Retina (tissue), 1 donor: ENCODE results near the gene RNPEPL1.

Source experiments
- DNase-seq: peaks from one replicate; pipeline ENCODE4 v3.0.0-alpha.2; 2016

The RNPEPL1 gene

DNA sequence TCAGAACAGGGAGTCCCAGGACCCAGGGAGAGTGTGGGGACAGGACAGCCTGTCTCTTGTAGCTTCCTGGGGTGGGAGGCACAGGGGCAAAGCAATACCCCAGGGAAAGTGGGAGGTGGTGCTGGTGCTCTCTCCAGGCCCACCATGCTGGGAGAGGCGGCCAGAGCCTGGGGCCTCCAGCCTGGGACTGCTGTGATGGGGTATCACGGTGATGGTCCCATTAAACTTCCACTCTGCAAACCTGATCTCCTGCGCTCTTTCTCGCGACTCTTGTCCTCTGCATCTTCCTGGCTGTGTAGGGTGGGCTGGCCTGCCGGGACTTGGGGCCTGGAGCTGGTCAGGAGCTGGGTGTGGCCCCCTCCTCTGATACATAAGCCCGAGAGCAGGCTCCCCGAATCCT, 10.2 kb downstream of the RNPEPL1 start:
- no peak for DNase-seq

DNA sequence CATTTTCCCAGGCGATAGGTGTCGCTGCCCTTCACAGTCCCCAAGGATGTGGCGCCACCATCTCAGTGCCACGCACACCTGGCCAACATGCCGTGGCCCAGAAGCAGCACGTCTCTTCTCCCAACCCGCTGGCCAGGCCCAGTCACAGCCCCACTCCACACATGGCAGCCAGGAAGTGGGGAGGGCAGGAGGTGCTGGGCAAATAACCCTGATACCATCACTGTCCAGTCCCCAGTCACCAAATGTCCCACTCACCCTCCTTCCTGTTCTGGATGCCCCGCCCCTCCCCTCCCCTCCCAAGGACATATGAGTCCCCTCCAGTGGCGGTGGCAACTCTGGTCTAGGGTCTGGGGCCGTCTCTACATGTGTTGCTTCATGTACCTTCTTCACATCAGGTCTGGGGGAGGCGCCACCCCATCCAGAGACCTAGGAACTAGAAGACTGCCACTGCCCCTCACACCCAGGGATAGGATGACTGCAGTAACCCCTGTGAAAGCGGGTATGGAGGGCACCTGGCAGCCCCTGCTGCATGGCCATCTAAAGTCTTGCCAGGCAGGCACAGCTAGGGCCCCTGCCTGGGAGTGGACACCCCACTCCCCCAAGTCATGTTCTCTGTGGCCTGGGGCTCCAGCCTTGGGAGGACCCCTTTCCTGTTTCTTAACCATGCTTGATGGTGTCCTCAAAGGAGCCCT, 10.9 kb downstream of the RNPEPL1 start:
- no peak for DNase-seq

DNA sequence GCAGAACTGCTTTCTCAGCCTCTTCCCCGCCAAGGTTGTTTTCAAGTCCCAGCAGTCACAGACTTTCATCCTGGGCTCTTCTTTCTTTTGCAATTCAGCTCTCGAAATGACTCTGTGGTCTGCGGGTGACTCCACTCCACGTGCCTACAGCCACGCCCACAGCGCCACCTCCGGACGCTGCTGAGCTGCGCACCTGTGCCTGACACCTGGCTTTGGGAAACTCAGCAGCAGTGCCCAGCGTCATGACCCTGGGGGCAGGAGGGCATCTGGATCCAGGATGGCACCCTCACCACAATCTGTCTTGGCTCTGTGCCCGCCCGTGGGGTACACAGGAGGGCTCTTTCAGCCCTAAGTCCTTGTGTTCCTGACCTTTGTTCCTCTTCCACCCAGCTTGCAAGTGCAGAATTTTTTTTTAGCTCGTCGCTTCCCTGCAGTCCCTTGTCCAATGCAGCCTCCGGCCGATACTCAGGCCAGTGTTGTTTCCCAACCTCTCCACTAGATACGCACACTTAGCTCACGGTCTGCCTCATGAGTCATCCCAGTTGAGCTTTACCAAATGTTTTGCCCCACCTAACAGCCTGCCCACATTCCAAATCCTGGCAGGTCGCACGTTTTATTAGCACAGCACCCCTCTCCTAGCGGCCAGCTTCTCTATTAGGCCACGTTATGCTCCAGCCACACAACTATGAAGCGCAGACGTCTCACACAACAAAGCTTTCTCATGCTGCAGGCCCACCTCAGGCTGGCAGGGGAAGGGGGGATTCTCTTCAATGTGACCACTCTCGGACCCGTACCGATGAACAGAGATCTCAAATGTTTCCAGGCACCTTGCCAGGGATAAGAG, 11.7 kb downstream of the RNPEPL1 start:
- no peak for DNase-seq

DNA sequence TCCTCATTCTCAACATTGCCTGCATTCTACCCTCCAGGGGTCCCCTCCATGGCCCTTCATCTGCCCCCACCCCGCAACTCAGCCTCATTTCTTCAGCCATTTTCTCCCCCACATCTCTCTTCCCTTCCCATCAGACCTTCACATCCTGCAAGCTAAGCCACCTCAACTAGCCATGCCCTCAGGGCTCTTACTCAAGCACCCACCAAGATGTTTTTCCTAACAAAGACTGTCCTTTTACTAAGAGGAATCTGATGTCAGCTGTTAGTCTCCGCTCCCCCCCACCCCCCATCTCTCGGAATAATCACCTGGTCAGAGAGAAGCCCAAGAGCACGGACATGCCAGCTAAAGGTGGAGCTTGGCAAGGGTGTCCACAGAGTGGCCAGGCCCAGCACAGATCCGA, 13.5 kb downstream of the RNPEPL1 start:
- no peak for DNase-seq

DNA sequence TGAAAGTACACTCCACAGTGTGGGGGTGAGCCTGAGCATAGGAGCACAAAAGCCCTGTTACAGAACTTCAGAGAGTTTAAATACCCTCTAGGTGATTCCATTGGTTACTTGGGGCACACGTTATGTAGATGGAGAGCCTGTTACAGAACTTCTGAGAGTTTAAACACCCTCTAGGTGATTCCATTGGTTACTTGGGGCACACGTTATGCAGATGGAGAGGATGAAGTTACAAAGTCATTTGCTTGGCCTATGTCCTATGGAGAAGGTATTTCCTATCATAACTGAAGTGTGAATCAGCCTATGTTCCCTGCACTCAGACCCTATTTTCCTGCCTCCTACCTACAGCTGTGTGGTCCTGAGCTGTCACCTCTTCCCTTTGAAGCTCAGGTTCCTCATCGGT, 14.5 kb downstream of the RNPEPL1 start:
- DNase-seq: no peak

DNA sequence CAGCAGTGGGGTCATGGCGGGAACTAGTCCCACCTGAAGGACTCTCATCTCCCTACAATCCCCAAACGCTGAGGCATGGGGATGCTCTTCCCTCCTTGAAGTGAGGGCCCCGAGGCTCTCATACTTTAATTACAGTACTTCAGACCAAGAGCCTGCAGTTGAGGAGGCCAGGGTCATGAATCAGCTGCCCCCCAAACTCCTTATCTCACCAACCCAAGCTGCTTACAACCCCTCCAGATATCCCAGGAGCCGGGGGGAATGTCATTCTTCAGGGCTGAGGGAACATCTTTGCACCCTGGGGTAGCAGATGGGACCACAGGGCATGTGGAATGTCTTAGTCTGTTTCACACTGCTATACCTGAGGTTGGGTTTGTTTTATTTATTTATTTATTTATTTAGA, 15.5 kb downstream of the RNPEPL1 start:
- no peak for DNase-seq

DNA sequence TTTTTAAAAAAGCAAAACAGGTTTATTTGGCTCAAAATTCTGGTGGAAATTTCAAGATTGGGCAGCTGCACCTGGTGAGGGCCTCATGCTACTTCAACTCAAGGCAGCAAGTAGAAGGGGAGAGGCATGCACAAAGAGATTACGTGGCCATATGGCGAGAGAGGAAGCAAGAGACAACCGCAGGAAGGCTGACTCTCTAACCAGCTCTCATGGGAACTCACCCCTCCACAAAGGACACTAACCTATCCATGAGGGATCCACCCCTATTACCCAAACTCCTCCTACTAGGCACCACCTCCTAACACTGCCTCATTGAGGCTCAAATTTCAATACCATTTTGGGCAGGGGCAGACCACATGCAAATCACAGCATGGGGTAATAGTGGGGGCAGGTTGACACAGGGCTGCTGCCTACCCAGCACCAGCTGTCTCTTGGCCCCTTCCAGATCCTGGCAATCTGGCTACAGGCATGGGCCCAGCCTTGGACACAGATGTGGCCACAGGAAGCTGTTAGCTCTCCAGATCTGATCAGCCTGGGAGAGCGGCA, 16.3 kb downstream of the RNPEPL1 start:
- no peak for DNase-seq

DNA sequence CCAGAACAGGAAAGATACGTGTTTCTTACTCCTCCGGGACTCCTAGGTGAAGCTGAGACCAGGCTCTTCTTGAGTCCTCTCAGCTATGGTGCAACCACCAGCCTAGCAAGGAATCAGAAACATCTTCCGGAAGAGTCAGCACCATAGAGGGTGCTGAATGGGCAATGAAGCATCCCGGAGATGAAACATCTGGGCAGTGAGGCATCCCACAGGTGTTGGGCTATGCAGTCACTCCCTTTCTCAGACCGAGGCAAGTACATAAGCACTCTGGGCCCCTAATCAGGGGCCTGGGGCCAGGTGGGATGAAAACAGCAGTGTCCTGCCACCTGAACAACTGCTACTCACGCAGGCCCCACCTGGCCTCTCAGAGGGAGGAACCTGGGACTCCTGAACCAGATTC, 16.8 kb downstream of the RNPEPL1 start:
- DNase-seq: no peak

DNA sequence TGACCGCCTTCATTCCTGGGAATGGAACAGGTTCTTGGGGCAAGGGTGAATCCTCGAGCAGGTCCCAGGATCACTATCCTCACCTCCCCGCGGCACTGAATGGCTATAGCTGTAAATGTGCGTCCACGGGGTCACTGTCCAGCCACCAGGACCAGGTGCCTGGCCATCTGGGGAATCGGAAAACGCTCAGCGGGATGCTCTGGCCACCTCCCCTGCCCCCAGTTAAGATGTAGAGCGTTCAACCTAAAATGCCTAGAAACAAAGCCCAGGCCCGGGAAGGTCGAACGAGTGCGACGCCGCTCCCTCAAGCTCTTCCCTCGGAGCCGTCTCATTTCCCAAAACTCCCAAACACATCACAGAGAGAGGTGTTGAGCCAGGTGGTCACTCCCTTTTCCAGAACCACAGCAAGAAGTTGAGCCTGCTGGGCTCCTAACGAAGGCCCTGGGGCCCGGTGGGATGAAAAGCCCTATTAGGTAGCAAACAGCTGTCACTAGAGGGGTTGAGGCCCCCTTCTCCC, 17.5 kb downstream of the RNPEPL1 start:
- DNase-seq: no peak

DNA sequence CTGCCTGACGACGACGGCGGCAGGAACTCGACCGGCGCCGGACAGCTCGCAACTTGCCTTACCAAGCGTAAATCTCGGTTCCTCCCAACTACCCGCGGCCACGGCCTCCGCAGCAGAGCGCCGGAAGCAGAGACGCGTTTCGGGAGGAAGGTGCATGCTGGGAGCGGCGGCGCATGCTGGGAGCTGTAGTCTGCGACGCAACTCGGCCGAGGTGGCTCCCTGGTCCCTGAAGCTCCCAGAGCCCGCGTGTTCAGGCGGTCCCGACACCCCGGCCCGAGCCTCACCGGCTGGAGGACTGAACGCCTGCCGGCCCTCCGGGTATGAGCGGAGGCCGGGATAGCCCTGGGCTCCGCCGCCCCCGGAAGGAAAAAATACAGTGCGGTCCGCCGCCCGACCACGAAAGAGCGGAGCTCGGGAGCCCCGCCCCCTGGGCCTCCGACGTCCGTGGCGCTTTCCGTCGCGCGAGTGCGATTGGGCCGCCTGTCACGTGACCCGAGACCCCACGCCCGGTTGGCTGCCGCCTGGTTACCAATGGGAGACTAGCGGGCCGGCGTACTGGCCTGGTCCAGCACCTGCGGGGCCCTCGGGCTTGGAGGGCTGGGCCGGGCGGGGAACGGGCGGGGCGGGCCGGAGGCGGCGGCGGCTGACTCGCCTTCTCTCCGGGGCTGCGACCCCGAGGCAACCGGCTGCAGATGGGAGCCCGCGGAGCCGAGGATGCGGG, 18.1 kb downstream of the RNPEPL1 start, which contains the start of gene CAPN10:
Gene CAPN10 (plus strand): TSS at position 537 of the 721 bp plus-strand sequence. CDS start 178 bp downstream, at position 715.
- DNase-seq: peak; percentile 100

DNA sequence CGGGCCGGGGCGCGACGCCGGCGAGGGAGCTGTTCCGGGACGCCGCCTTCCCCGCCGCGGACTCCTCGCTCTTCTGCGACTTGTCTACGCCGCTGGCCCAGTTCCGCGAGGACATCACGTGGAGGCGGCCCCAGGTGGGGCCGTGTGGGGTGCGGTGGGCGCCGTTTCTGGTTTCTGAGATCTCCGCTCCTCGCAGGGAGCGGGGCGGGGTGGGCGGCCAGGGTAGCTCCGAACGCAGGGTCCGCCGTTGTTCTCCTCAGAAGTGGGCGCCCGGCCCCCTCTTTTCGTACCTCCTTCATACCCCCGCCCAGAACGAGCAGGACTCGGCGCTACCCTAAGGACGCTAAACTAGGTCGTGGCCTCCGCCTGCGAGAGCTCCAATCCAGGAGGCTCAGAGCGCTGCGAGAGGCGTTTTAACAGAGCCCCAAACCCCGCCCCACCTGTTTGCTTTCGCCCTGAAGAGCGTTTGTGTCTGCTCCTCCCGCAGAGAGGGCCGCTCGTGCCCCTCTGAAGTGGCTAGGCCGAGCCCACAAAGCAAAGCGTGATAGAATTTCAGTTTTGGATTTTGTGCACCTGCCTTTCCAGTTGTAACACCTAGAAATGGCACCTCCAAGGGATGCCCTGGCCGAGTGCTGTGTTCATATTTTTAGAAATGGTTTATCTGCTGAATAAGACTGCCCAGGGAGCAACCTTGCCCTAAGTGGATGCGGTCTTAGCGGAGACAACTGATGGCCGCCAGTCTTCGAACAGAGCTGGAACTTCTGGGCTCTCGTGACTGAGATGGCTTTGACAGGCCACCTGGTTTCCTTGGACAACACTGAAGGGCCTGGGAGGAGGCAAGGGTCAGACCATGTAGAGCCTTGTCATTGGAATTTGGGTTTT, 18.9 kb downstream of the RNPEPL1 start:
- no peak for DNase-seq

DNA sequence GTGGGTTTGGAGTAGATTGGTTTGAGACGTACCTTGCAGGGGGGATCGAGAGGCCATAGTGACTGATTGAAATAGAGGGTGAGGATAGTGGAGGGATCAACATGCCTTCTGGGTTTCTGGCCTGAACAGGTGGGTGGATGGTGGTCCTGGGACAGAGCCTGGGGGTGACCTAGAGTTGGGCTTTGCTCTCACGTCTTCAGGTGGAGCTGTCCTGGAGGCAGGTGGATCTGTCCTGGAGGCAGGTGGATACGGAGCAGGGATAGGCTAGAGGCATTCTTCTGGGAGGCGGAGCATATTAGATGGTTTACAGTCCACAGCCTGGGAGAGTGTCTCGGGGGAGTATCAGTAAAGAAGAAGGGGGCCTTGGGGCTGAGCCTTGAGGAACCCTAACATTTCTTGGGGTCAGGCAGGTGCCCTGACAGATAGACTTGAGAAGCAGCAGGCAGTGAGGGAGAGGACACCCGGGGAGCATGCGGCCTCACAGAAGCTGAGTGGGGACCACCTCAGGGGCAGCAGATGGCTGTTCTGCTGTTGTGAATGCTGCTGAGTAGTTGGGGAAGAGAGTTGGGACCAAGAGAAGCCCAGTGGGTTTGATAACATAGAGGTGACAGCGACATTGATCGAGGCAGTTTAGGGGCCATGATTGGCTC, 19.8 kb downstream of the RNPEPL1 start:
- no peak for DNase-seq

DNA sequence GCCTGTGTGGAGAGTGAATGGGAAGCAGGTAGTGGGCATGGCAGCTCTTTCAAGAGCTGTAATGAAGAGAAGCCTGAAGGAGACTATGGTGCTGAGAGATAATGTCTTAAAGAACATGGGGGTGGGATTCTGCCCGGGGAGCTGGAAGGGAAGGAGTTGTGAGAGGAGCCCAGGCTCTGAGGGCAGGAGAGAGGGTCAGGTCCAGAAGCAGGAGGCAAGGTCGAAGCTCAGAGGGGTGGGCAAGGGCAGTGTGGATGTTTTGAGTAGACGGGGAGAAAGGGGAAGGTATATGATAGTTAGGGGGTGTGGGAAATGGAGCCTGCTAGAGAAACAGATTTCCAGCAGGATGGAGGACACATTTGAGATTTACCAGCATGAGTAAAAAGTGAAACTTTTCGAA, 20.4 kb downstream of the RNPEPL1 start:
- DNase-seq: no peak

DNA sequence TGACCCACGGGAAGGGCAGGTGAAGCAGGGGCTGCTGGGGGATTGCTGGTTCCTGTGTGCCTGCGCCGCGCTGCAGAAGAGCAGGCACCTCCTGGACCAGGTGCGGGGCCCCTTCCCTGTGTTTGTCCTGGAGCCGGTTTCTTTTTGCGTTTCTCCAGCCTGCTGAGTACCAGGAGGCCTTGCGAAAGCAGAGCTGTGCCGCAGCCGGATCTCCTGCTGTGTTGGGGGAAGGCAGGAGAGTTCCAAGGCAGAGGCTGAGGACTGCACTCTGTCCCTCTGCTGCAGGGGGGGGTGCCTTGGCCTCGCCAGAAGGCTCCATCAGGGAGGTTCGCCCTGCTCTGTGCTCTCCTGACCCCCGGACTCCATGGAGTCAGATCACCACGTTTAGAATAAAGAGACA, 21.1 kb downstream of the RNPEPL1 start:
- no peak for DNase-seq

DNA sequence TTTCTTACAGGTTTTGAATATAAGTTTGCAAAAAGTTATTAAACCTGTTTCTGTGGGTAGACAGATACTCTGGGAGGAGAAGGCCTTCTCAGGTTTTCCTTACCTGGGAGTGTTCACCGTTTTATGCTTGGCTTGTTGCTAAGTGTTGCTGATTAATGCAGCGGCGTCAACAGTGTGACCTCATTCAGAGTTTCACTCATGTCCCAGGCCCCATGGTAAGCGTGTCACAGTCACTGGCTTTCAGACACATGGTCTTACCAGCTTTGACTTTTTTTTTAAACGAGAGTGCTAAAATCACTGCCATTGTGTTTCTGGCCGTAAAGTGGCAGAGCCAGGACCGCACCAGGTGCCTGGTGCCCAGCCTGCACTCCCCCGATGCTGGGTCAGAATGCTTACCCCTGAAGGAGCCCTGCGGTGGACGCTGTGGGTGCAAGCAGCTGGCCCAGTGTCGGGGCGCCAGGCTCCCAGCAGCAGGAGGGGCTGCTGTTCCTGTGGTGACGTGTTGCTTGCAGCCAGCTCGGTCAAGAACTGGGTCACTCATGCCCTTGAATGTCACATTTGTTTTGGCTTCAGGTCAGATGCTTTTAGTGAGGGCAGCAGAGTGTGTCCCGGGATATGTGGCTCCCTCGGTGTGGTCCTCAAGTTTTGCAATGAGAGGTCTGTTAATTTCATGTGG, 21.7 kb downstream of the RNPEPL1 start:
- no peak for DNase-seq

DNA sequence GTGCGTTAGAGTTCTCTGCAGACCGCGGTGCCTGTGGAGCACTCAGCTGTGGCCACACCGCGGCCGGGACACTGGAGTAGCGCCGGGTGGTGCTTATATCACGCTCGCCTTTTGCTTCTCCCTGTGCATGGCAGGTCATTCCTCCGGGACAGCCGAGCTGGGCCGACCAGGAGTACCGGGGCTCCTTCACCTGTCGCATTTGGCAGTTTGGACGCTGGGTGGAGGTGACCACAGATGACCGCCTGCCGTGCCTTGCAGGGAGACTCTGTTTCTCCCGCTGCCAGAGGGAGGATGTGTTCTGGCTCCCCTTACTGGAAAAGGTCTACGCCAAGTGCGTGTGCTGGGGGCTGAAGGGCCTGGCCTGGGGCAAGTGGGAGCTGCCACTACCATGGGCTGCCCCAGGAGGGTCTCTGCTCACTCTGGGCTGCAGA, 22.4 kb downstream of the RNPEPL1 start:
- DNase-seq: no peak

DNA sequence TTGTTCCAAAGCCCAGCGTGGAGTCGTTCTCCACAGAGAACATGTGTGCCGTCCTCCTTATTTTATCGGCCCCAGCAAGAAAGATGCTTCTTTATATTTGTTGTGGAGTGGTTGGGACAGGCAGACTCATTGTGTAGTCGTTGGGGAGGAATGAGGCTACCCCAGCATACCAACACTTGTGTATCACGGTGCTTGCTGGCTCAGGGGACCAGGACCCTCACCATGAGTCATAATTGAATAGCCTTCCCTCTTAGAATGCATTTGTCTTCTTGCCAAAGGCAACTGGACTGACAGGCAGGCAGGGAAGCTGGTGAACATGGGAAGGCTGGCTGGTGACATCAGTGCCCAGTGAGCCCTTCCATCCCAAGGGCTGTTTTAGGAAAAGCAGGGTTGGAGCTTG, 22.9 kb downstream of the RNPEPL1 start:
- DNase-seq: no peak

DNA sequence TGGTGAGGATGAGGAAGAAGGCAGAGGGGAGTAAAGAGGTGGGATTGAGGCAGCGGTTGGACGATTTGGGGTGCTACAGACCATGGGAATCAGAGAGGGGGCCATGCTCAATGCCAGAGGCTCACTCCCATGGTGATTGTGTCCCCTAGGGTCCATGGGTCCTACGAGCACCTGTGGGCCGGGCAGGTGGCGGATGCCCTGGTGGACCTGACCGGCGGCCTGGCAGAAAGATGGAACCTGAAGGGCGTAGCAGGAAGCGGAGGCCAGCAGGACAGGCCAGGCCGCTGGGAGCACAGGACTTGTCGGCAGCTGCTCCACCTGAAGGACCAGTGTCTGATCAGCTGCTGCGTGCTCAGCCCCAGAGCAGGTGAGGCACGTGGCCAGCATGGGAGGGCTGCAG, 23.5 kb downstream of the RNPEPL1 start:
- no peak for DNase-seq

DNA sequence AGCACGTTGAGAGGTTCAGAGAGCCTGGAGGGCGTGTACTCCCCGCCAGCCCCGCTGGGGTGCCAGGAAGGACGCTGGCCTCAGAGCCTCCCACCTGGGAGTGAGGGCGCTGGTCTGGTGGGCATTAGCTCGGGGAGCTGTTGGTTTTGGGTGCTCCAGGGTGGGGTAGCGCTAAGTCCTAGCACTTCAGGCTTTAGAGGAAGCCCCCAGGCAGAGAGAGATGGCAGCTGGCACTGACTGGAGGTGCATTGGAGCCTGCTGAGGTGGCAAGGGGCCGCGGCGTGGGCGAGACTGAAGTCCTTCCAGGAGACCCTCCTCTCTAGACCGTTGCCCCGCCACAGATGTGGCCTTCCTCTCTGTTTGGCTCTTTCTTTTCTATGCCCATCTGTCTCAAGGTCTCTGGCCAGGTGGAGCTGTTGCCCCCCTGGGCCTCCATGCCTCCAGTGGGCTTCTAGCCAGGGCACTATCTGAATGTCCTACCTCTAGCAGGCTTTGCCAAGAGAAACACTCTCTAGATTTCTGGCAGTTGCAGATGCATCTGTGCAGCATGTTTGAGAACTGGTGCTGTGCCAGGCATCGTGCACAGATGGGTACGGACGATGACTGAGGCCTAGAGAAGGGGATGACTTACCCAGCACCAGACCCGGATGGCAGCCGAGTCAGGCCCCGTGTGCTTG, 24.9 kb downstream of the RNPEPL1 start:
- no peak for DNase-seq
